AG08396 (cell line): ENCODE data around the gene TNFAIP2.

ENCODE experiments used
- DNase-seq: peaks from one replicate; pipeline ENCODE4 v3.0.0; 2012; ENCODE audit warnings: low spot score, mixed read lengths

Gene TNFAIP2

GRCh38 chr14:103122947-103123633 is at the start of gene TNFAIP2:
Gene TNFAIP2, plus strand, starts transcription at chr14:103123461. Its CDS starts 2,997 bp downstream, at chr14:103126458.
- DNase-seq = peak; percentile 80

GRCh38 chr14:103073876-103074728 is 49.2 kb upstream of the TNFAIP2 start:
- DNase-seq = no peak

GRCh38 chr14:103074729-103075367 is 48.4 kb upstream of the TNFAIP2 start:
- no peak for DNase-seq

GRCh38 chr14:103078420-103078749 is 44.9 kb upstream of the TNFAIP2 start:
- DNase-seq = peak; percentile 87

- no peak for DNase-seq
Measured at GRCh38 chr14:103078860-103079587, 44.2 kb upstream of the TNFAIP2 start.

GRCh38 chr14:103081951-103082350 is 41.3 kb upstream of the TNFAIP2 start:
- no peak for DNase-seq

- DNase-seq = no peak
Measured at GRCh38 chr14:103084021-103084919, 39.0 kb upstream of the TNFAIP2 start, which contains the start of gene LBHD2. Gene LBHD2, plus strand, starts transcription at chr14:103084210. Its CDS starts 1,803 bp downstream, at chr14:103086013.

GRCh38 chr14:103085106-103086091 is 37.9 kb upstream of the TNFAIP2 start:
- no peak for DNase-seq

- no peak for DNase-seq
Measured at GRCh38 chr14:103086771-103087342, 36.4 kb upstream of the TNFAIP2 start.

GRCh38 chr14:103087343-103087835 is 35.9 kb upstream of the TNFAIP2 start:
- DNase-seq = no peak

- DNase-seq = no peak
Measured at GRCh38 chr14:103088921-103089320, 34.3 kb upstream of the TNFAIP2 start.

GRCh38 chr14:103089386-103090335 is 33.6 kb upstream of the TNFAIP2 start:
- no peak for DNase-seq

GRCh38 chr14:103090481-103091020 is 32.7 kb upstream of the TNFAIP2 start:
- DNase-seq = no peak

GRCh38 chr14:103091041-103091882 is 32.0 kb upstream of the TNFAIP2 start:
- DNase-seq = peak; percentile 85

- no peak for DNase-seq
Measured at GRCh38 chr14:103091883-103092222, 31.4 kb upstream of the TNFAIP2 start.

- DNase-seq = no peak
Measured at GRCh38 chr14:103093856-103094405, 29.3 kb upstream of the TNFAIP2 start.
